Fibroblast of lung (primary cell): Measurements from ENCODE around the gene PAEP.

ENCODE experiments used
- EZH2 ChIP-seq: IDR thresholded peaks from 2 replicates; pipeline ENCODE4 v1.5.1; 2012; ENCODE audit warnings: low read length, control low read depth, mild to moderate bottlenecking; ENCODE audit errors: missing control alignments
- TF ChIP-seq, protein P1 (sequence below), 2 donors: IDR thresholded peaks in 1 of 2; conservative IDR thresholded peaks in 1 of 2; 1 replicate in 1 of 2; 2 replicates in 1 of 2; pipeline ENCODE4 v1.5.1; 2011 to 2012; ENCODE audit warnings: low read length in 2 of 2, control low read depth in 1 of 2, inconsistent platforms in 1 of 2, low read depth in 1 of 2, mild to moderate bottlenecking in 1 of 2

DNA sequence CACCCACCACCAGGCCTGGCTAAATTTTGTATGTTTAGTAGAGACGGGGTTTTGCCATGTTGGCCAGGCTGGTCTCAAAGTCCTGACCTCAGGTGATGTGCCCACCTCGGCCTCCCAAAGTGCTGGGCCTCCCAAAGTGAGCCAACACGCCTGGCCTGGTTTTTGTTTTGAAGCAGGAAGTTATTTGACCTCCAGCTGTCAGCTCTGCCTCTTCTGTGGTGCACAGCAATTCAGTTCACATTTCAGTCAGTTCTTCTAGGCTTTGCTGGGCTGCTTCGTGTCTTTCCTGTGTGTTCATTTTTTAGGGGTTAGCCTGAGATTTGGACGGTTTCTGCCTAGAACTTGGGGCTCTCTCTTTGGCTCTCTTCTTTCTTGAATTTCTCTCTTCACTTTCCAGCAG, 31.4 kb upstream of the PAEP start:
- TF ChIP-seq, protein P1, sequence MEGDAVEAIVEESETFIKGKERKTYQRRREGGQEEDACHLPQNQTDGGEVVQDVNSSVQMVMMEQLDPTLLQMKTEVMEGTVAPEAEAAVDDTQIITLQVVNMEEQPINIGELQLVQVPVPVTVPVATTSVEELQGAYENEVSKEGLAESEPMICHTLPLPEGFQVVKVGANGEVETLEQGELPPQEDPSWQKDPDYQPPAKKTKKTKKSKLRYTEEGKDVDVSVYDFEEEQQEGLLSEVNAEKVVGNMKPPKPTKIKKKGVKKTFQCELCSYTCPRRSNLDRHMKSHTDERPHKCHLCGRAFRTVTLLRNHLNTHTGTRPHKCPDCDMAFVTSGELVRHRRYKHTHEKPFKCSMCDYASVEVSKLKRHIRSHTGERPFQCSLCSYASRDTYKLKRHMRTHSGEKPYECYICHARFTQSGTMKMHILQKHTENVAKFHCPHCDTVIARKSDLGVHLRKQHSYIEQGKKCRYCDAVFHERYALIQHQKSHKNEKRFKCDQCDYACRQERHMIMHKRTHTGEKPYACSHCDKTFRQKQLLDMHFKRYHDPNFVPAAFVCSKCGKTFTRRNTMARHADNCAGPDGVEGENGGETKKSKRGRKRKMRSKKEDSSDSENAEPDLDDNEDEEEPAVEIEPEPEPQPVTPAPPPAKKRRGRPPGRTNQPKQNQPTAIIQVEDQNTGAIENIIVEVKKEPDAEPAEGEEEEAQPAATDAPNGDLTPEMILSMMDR (conservative IDR thresholded peaks at IDR 0.05 in 1 of 2, IDR thresholded peaks at IDR 0.05 in 1 of 2; ENCODE audit: low read depth in 1 of 2, low read length in 2 of 2) = no peak
- TF ChIP-seq EZH2 = no peak
